K562 (cell line): Measurements from ENCODE around the gene ITPR2. TPM values are rescaled to one million over a fixed set of nuclear protein-coding genes. Genes with fewer than 3 reads are reported as not detected.

Experiments
- ATAC-seq: fragments of 200-7000 bp; cut with Tn5 transposase; 3 replicates; pipeline ENCODE4 v1.9.1; 2020; ENCODE audit warnings: moderate library complexity
- BruUV-seq: library from RNA; stranded (reverse); fragments of 400-500 nt; replicated peaks from 2 replicates; lab custom pipeline; 2021; lab: Mats Ljungman, UMichigan
- CTCF ChIA-PET: fragments of 300-600 bp; formaldehyde crosslinking; extraction: SDS; loops from one replicate; lab custom pipeline; 2021; ENCODE audit warnings: low intra/inter-chr PET ratio; lab: Yijun Ruan, JAX
- POLR2A ChIA-PET: fragments of 300-600, 350-650 bp; sonication (Branson Sonifier 250); formaldehyde crosslinking; extraction: SDS; loops from one replicate; lab custom pipeline; 2021; ENCODE audit warnings: antibody characterized with exemption, inconsistent platforms; lab: Yijun Ruan, JAX
- DNase-seq, 4 experiments: peaks; one replicate each; pipeline versions ENCODE4 v3.0.0 to v3.0.0-alpha.2; 2011 to 2018; ENCODE audit warnings: low spot score in 3 of 4, mixed read lengths in 3 of 4; ENCODE audit errors: extremely low read depth in 1 of 4
- FAIRE-seq: peaks from 2 replicates; lab custom pipeline; 2011; peaks lifted over from hg19 to GRCh38; lab: Jason Lieb, UNC
- H2AFZ ChIP-seq: 2 replicates; pipeline ENCODE4 v1.6.0; 2011; ENCODE audit warnings: low read depth, low read length, control low read depth, inconsistent platforms
- H3K27ac ChIP-seq: fragments of 200-600 bp; 3 replicates; pipeline ENCODE4 v1.8.0; 2011; ENCODE audit warnings: low read depth, mild to moderate bottlenecking, control low read depth, inconsistent platforms, low read length, moderate library complexity, mixed read lengths; ENCODE audit errors: extremely low read depth
- H3K27me3 ChIP-seq, 2 experiments: fragments of 300-600 bp in 1 of 2; 2 replicates in 1 of 2; 3 replicates in 1 of 2; pipeline versions ENCODE4 v1.6.0 to v1.8.0; 2011; ENCODE audit warnings: inconsistent platforms in 2 of 2, low read length in 2 of 2, mild to moderate bottlenecking in 1 of 2, mixed read lengths in 1 of 2, moderate library complexity in 1 of 2; ENCODE audit not compliant: control insufficient read depth in 2 of 2, insufficient read depth in 2 of 2
- H3K36me3 ChIP-seq: fragments of 300-600 bp; 3 replicates; pipeline ENCODE4 v1.8.0; 2011; ENCODE audit warnings: mild to moderate bottlenecking, low read length, inconsistent platforms; ENCODE audit not compliant: control insufficient read depth, insufficient read depth
- H3K4me1 ChIP-seq, 2 experiments: fragments of 200-600 bp in 1 of 2; replicated peaks in 1 of 2; 2 replicates in 1 of 2; 3 replicates in 1 of 2; pipeline versions ENCODE4 v1.5.1 to v1.8.0; 2011; ENCODE audit warnings: inconsistent platforms in 2 of 2, low read length in 2 of 2, mild to moderate bottlenecking in 1 of 2, mixed read lengths in 1 of 2, moderate library complexity in 1 of 2; ENCODE audit not compliant: control insufficient read depth in 2 of 2, insufficient read depth in 2 of 2
- H3K4me2 ChIP-seq: 2 replicates; pipeline ENCODE4 v1.6.1; 2011; ENCODE audit warnings: low read length, control low read depth, inconsistent platforms, mixed read lengths; ENCODE audit not compliant: insufficient read depth
- H3K4me3 ChIP-seq: fragments of 200-600 bp; sonication (generic), shearing (Covaris generic); 2 replicates; pipeline ENCODE4 v1.5.1; 2016; ENCODE audit warnings: control low read depth, inconsistent platforms
- H3K79me2 ChIP-seq: fragments of 200-600 bp; 3 replicates; pipeline ENCODE4 v1.8.0; 2011; ENCODE audit warnings: low read length, inconsistent platforms; ENCODE audit not compliant: control insufficient read depth, insufficient read depth
- H3K9ac ChIP-seq, 2 experiments: 2 replicates each; pipeline versions ENCODE4 v1.6.0 to v1.6.1; 2011; ENCODE audit warnings: low read depth in 2 of 2, low read length in 2 of 2, control low read depth in 1 of 2, inconsistent platforms in 1 of 2, mild to moderate bottlenecking in 1 of 2, mixed read lengths in 1 of 2; ENCODE audit not compliant: insufficient read depth in 1 of 2
- H3K9me1 ChIP-seq: one replicate; pipeline ENCODE4 v1.6.0; 2011; ENCODE audit warnings: inconsistent platforms, mild to moderate bottlenecking, low read length, moderate library complexity; ENCODE audit not compliant: control insufficient read depth, insufficient read depth
- H3K9me3 ChIP-seq: replicated peaks from 2 replicates; pipeline ENCODE4 v1.5.1; 2011; ENCODE audit warnings: low read depth, low read length, inconsistent platforms; ENCODE audit not compliant: control insufficient read depth, insufficient read depth
- H4K20me1 ChIP-seq: replicated peaks from 2 replicates; pipeline ENCODE4 v1.6.1; 2011; ENCODE audit warnings: low read length, inconsistent platforms, mixed read lengths; ENCODE audit not compliant: control insufficient read depth, insufficient read depth
- ETV1 ChIP-seq: fragments of 450-650 bp; conservative IDR thresholded peaks from 2 replicates; pipeline ENCODE4 v1.6.1; 2016; ENCODE audit warnings: missing genetic modification characterization, control low read depth, low read depth, missing compliant biosample characterization
- KDM4B ChIP-seq, 2 experiments: fragments of 450-650 bp in 1 of 2; sonication (generic) in 1 of 2; IDR thresholded peaks; 2 replicates each; pipeline ENCODE4 v1.6.1; 2016 to 2017; ENCODE audit warnings: borderline replicate concordance in 2 of 2, antibody characterized with exemption in 1 of 2, low read depth in 1 of 2, mild to moderate bottlenecking in 1 of 2
- PTBP1 ChIP-seq: fragments of 200-400 bp; formaldehyde crosslinking; IDR thresholded peaks from 2 replicates; pipeline ENCODE4 v1.6.1; 2017; ENCODE audit warnings: low read depth, low read length
- SMAD4 ChIP-seq: fragments of 250-450 bp; sonication (Bioruptor Pico); conservative IDR thresholded peaks from 2 replicates; pipeline ENCODE4 v1.8.0; 2021; ENCODE audit warnings: inconsistent platforms, mild to moderate bottlenecking, moderate library complexity
- ZNF609 ChIP-seq: sonication (generic); formaldehyde crosslinking; IDR thresholded peaks from 2 replicates; pipeline ENCODE4 v1.8.1; 2023; ENCODE audit warnings: missing genetic modification reagents, mild to moderate bottlenecking, borderline replicate concordance
- WGBS: fragments of 100-300 bp; shearing (Covaris generic); methylation state at CpG from one replicate; pipeline ENCODE4 v1.1.6; 2016; ENCODE audit warnings: low coverage, mixed read lengths; ENCODE audit not compliant: insufficient coverage; ENCODE audit errors: missing lambda C conversion rate; 5-methylcytosine and 5-hydroxymethylcytosine counted together
- in situ Hi-C: fragments of 300-500 bp; cut with MboI; formaldehyde crosslinking; loops from 4 replicates; pipeline ENCODE4 v1.15.0; 2018; ENCODE audit warnings: inconsistent platforms, mixed read lengths
- intact Hi-C: fragments of 100-400 bp; cut with micrococcal nuclease; formaldehyde crosslinking; loops from 2 replicates; pipeline ENCODE4 v1.14.2; 2022
- polyA plus RNA-seq, 8 experiments: library from polyadenylated mRNA; depleted of rRNA in 4 of 8; stranded (reverse) in 5 of 8; unstranded in 3 of 8; fragments of >200 nt; fragmentation: Nextera tagmentation in 2 of 8; fragmentation: Illumina TruSeq in 1 of 8; extraction: Ambion mirVana in 2 of 8; extraction: Trizol in 1 of 8; gene quantifications; 2 replicates each; pipeline versions ENCODE4 v1.2.1 to v1.2.3, GENCODE V29; 2011 to 2014; ENCODE audit warnings: inconsistent platforms in 1 of 8, missing spikeins in 1 of 8
- total RNA-seq, 7 experiments: library from RNA; depleted of rRNA in 6 of 7; stranded (reverse); fragments of >200 nt in 6 of 7; fragmentation: Illumina TruSeq in 2 of 7; extraction: Trizol in 2 of 7; gene quantifications; 2 replicates each; pipeline versions ENCODE4 v1.2.1 to v1.2.3, GENCODE V29; 2011 to 2021; ENCODE audit warnings: low replicate concordance in 1 of 7

ITPR2 gene
- total and polyA plus RNA-seq, 9 of the 15 experiments (the other 6 are each of a cell fraction or from before 2014, with no cell fraction given) = 0.21 to 3.3 (median 0.95) TPM

GRCh38 chr12:26632756-26633155, 200.2 kb downstream of the ITPR2 start:
- FAIRE-seq = no peak
- no peak for DNase-seq
- intact Hi-C loops = no loop called here
- no peaks in the 10 kb centered on the region for H4K20me1 ChIP-seq
- no peaks in the 10 kb centered on the region for H3K79me2 ChIP-seq
- CTCF ChIA-PET = interaction anchor here (0.6 to 1.0 kb wide), 2 partner anchors 16 to 69 kb away, joined by 3 to 4 read pairs; no protein-coding TSS in a partner anchor
- H3K36me3 ChIP-seq = no peaks in the 10 kb centered on the region
- H3K9me3 ChIP-seq = no peaks in the 10 kb centered on the region
- no peak overlapping the region for H3K9ac ChIP-seq
- TF ChIP-seq ZNF609 (no peak), SMAD4 (CRISPR knock-in tag) (no peak), KDM4B (IDR thresholded peaks at IDR 0.05; ENCODE audit: borderline replicate concordance in 2 of 2, low read depth in 1 of 2) (no peak), PTBP1 (no peak), ETV1 (no peak)
- H3K4me1 ChIP-seq = no peaks in the 10 kb centered on the region; a peak in 1 of 5 replicates
- 37% methylated on average over 6 of the region's 6 CpGs for WGBS
- in situ Hi-C loops = no loop called here
- no peak overlapping the region for H2AFZ ChIP-seq
- no peak overlapping the region for H3K4me3 ChIP-seq
- no peak overlapping the region for H3K27ac ChIP-seq
- ATAC-seq = no peak
- no peaks in the 10 kb centered on the region for H3K9me1 ChIP-seq
- no peak overlapping the region for H3K4me2 ChIP-seq
- no peaks in the 10 kb centered on the region for H3K27me3 ChIP-seq
- POLR2A ChIA-PET = no interaction called here
- no TSS peak for BruUV-seq
